ENCODE results near the gene INPP5A. TPM values are rescaled to one million over a fixed set of nuclear protein-coding genes. Genes with fewer than 3 reads are reported as not detected.

Gene INPP5A
- total RNA-seq, 1 experiment from 2014 or later: 22.6 TPM

DNA sequence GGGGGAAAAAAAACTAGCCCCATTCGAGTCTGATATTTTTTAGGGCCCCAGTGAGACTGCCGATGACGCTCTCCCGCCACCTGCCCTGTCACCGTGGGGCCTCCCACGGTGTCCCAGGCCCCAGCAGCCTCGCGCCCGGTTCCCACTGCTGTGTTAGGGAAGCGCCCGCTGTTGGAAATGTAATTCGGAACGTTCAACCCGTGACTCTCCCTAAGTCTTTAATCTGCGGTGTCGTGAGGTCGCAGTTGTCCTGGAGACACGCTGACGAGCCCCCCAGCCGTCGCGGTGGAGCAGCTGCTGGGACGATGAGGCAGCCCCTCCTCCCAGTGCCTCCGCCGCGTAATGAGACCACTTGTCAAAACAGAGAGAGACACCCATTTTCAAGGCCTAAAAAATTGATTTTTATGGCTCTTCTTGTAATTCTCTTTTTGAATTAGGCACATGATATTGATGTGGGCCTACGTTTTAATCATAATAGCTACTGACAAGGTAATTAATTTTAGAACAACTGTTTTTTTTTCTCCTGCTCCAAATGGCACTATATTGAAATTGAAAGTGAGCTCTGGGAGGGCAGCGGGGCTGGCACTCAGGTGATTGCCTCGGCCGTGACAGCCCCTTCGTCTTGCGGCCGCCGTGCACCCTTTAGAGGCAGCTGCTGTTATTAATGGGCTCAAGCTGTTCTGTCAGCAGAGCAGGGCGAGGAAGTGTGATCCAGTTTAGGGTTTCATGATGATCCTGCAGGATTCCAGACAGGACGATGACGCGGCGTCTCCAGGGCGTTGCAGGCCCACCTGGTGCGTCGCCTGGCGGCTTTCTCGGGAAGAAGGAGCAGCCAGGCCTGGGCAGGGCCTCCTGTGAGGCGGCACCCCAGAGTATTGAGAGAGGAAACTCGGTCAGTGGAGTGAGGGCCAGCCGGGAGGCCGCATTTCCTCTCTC is 185.1 kb downstream of the INPP5A start:
- Histone ChIP-seq H3K27ac (ENCODE audit: low read length) (no peak overlapping the region), H3K4me1 (ENCODE audit: insufficient read depth, low read length) (no peaks in the 10 kb centered on the region), H3K27me3 (ENCODE audit: low read length) (no peaks in the 10 kb centered on the region), H3K4me3 (ENCODE audit: low read length) (no peak overlapping the region), H3K9me2 (replicated peaks; ENCODE audit: low read length) (no peaks in the 10 kb centered on the region), H3K9me3 (ENCODE audit: low read length) (no peaks in the 10 kb centered on the region), H2AFZ (ENCODE audit: low read length) (no peak overlapping the region), H3K79me2 (ENCODE audit: low read length) (no peaks in the 10 kb centered on the region), H3K4me2 (ENCODE audit: low read length) (no peak overlapping the region), H4K20me1 (ENCODE audit: low read length) (no peaks in the 10 kb centered on the region), H3K36me3 (ENCODE audit: low read depth, low read length) (no peaks in the 10 kb centered on the region), H3F3A (ENCODE audit: low read length, unreplicated experiment) (no peaks in the 10 kb centered on the region), H3K9ac (ENCODE audit: low read length) (no peak overlapping the region)
- no peak for DNase-seq
- CTCF ChIA-PET: no interaction called here
- TF ChIP-seq CTCF (conservative IDR thresholded peaks at IDR 0.05; ENCODE audit: low read depth, low read length) (no peak), EZH2 (IDR thresholded peaks at IDR 0.05; ENCODE audit: low read length, unreplicated experiment) (no peak), EZH2phosphoT487 (IDR thresholded peaks at IDR 0.05; ENCODE audit: borderline replicate concordance, low read length) (no peak)
- BruUV-seq (replicated peaks): no TSS peak
- no peak for ATAC-seq
- intact Hi-C loops (cut with micrococcal nuclease): no loop called here
- POLR2A ChIA-PET (ENCODE audit: unreplicated experiment): no interaction called here

- ChIA-PET POLR2A (ENCODE audit: unreplicated experiment) (no interaction called here), CTCF (no interaction called here)
- H3K9me2 ChIP-seq (replicated peaks; ENCODE audit: low read length): no peaks in the 10 kb centered on the region
- H3K9ac ChIP-seq (ENCODE audit: low read length): no peak overlapping the region
- no peak overlapping the region for H3K4me2 ChIP-seq (ENCODE audit: low read length)
- intact Hi-C loops (cut with micrococcal nuclease): no loop called here
- no peak for ATAC-seq
- H3F3A ChIP-seq (ENCODE audit: low read length, unreplicated experiment): no peaks in the 10 kb centered on the region
- H3K79me2 ChIP-seq (ENCODE audit: low read length): no peaks in the 10 kb centered on the region
- TF ChIP-seq CTCF (conservative IDR thresholded peaks at IDR 0.05; ENCODE audit: low read depth, low read length): no peak
- no peak for TF ChIP-seq EZH2 (IDR thresholded peaks at IDR 0.05; ENCODE audit: low read length, unreplicated experiment)
- TF ChIP-seq EZH2phosphoT487 (IDR thresholded peaks at IDR 0.05; ENCODE audit: borderline replicate concordance, low read length): no peak
- no peak for DNase-seq
- H3K27me3 ChIP-seq (ENCODE audit: low read length): no peaks in the 10 kb centered on the region
- no peak overlapping the region for H2AFZ ChIP-seq (ENCODE audit: low read length)
- no peaks in the 10 kb centered on the region for H3K36me3 ChIP-seq (ENCODE audit: low read depth, low read length)
- H3K27ac ChIP-seq (ENCODE audit: low read length): no peak overlapping the region
- H3K4me3 ChIP-seq (ENCODE audit: low read length): no peak overlapping the region
- BruUV-seq (replicated peaks): no TSS peak
- H3K4me1 ChIP-seq (ENCODE audit: insufficient read depth, low read length): no peaks in the 10 kb centered on the region
- no peaks in the 10 kb centered on the region for H3K9me3 ChIP-seq (ENCODE audit: low read length)
- H4K20me1 ChIP-seq (ENCODE audit: low read length): no peaks in the 10 kb centered on the region
Observed at GRCh38 chr10:132723330-132723970, 185.9 kb downstream of the INPP5A start.

GRCh38 chr10:132724446-132724845 is 186.9 kb downstream of the INPP5A start:
- BruUV-seq (replicated peaks): no TSS peak
- intact Hi-C loops (cut with micrococcal nuclease): no loop called here
- ATAC-seq (no peak), DNase-seq (no peak)
- Histone ChIP-seq H4K20me1 (ENCODE audit: low read length) (no peaks in the 10 kb centered on the region), H3K4me1 (ENCODE audit: insufficient read depth, low read length) (no peaks in the 10 kb centered on the region), H3K27ac (ENCODE audit: low read length) (no peak overlapping the region), H2AFZ (ENCODE audit: low read length) (no peak overlapping the region), H3K27me3 (ENCODE audit: low read length) (no peaks in the 10 kb centered on the region), H3K36me3 (ENCODE audit: low read depth, low read length) (no peaks in the 10 kb centered on the region), H3K4me3 (ENCODE audit: low read length) (no peak overlapping the region), H3K79me2 (ENCODE audit: low read length) (no peaks in the 10 kb centered on the region), H3K9me3 (ENCODE audit: low read length) (no peaks in the 10 kb centered on the region), H3K4me2 (ENCODE audit: low read length) (no peak overlapping the region), H3F3A (ENCODE audit: low read length, unreplicated experiment) (no peaks in the 10 kb centered on the region), H3K9me2 (replicated peaks; ENCODE audit: low read length) (no peaks in the 10 kb centered on the region), H3K9ac (ENCODE audit: low read length) (no peak overlapping the region)
- ChIA-PET POLR2A (ENCODE audit: unreplicated experiment) (no interaction called here), CTCF (no interaction called here)
- TF ChIP-seq EZH2phosphoT487 (IDR thresholded peaks at IDR 0.05; ENCODE audit: borderline replicate concordance, low read length) (no peak), CTCF (conservative IDR thresholded peaks at IDR 0.05; ENCODE audit: low read depth, low read length) (no peak), EZH2 (IDR thresholded peaks at IDR 0.05; ENCODE audit: low read length, unreplicated experiment) (no peak)

Data from PC-3 (cell line).